Dermis lymphatic vessel endothelial cell (primary cell): ENCODE measurements around the gene WNT3. TPM values are rescaled to one million over a fixed set of nuclear protein-coding genes. Genes with fewer than 3 reads are reported as not detected.

ENCODE experiments used
- total RNA-seq: library from RNA; depleted of rRNA; stranded (reverse); fragments of >200 nt; gene quantifications from 2 replicates; pipeline ENCODE4 v1.2.1, GENCODE V29; 2014

WNT3 gene, protein sequence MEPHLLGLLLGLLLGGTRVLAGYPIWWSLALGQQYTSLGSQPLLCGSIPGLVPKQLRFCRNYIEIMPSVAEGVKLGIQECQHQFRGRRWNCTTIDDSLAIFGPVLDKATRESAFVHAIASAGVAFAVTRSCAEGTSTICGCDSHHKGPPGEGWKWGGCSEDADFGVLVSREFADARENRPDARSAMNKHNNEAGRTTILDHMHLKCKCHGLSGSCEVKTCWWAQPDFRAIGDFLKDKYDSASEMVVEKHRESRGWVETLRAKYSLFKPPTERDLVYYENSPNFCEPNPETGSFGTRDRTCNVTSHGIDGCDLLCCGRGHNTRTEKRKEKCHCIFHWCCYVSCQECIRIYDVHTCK
- total RNA-seq, result 0.65 and 0.86 TPM in 2 replicates

DNA sequence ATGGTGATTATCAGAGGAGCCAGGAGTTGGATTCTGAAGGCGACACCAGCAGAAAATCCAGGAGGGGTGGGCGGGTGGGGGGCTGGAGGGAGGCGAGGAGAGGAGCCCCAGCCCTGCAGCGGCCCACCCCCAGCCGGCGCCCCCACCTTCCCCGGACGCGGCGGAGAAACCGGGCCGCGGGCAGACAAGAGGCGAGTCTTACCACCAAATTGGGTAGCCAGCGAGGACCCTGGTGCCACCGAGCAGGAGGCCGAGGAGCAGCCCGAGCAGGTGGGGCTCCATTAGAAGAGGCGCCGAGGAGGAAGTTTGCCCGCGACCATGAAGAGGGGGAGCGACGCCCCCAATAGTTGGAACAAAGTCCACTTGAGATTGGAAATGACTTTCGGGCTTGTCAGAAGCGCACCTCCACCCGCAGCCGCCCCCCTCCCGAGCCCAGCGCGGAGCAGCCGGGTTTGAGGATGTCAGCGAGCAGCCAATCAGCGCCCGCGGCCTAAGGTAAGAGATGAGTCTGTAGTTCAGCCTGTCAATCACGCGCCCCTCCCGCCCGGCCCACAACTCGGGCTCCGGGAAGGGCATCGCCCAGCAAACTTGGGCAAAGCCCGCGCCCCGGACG lies at the start of gene WNT3:
WNT3 (minus strand) TSS at position 377 of the 613 bp plus-strand sequence; CDS start at position 282, 95 bp downstream.

GRCh38 chr17:46851029-46851741 lies 32.7 kb upstream of the WNT3 start, which contains the start of gene WNT9B:
TSS of gene WNT9B (plus strand) at chr17:46851583. CDS start at chr17:46851639, 56 bp downstream.

Other genes starting within 250 kb of the WNT3 start
- gene ARL17A, start 239.0 kb downstream of the WNT3 start, total RNA-seq, result 1.3 and 4.0 TPM in 2 replicates
- 41.3 and 43.0 TPM in 2 replicates for gene NSF, start 228.0 kb downstream of the WNT3 start, total RNA-seq
- not detected in 2 replicates for gene WNT9B, start 32.9 kb upstream of the WNT3 start, total RNA-seq
- 33.5 and 36.4 TPM in 2 replicates for gene GOSR2, start 104.5 kb upstream of the WNT3 start, total RNA-seq
- not detected in 2 replicates for gene RPRML, start 160.6 kb upstream of the WNT3 start, total RNA-seq